H9 (cell line): ENCODE measurements around the gene CDH8. TPM values are rescaled to one million over a fixed set of nuclear protein-coding genes. Genes with fewer than 3 reads are reported as not detected.

ENCODE experiments used
- DNase-seq: peaks from one replicate; pipeline ENCODE4 v3.0.0-alpha.2; 2017
- H2AFZ ChIP-seq: one replicate; pipeline ENCODE4 v1.6.1; 2013; ENCODE audit warnings: mild to moderate bottlenecking, low read length, control low read depth, moderate library complexity
- H2AK5ac ChIP-seq: 2 replicates; pipeline ENCODE4 v1.6.1; 2013; ENCODE audit warnings: low read length, control low read depth, mixed read lengths; ENCODE audit not compliant: insufficient read length
- H2BK120ac ChIP-seq: one replicate; pipeline ENCODE4 v1.6.1; 2013; ENCODE audit warnings: low read depth, mild to moderate bottlenecking, low read length, control low read depth, inconsistent platforms; ENCODE audit not compliant: poor library complexity, severe bottlenecking
- H2BK12ac ChIP-seq: 2 replicates; pipeline ENCODE4 v1.6.1; 2013; ENCODE audit warnings: low read length, control low read depth, mixed read lengths, low read depth; ENCODE audit not compliant: insufficient read length
- H2BK15ac ChIP-seq: 2 replicates; pipeline ENCODE4 v1.6.1; 2013; ENCODE audit warnings: low read depth, low read length, control low read depth
- H2BK20ac ChIP-seq: one replicate; pipeline ENCODE4 v1.6.1; 2013; ENCODE audit warnings: low read depth, mild to moderate bottlenecking, low read length, control low read depth, inconsistent platforms; ENCODE audit not compliant: poor library complexity, severe bottlenecking
- H2BK5ac ChIP-seq: 2 replicates; pipeline ENCODE4 v1.6.1; 2013; ENCODE audit warnings: low read length, control low read depth, mixed read lengths; ENCODE audit not compliant: insufficient read length
- H3K14ac ChIP-seq: 2 replicates; pipeline ENCODE4 v1.6.1; 2013; ENCODE audit warnings: low read length, control low read depth; ENCODE audit not compliant: insufficient read depth
- H3K18ac ChIP-seq: 2 replicates; pipeline ENCODE4 v1.6.1; 2013; ENCODE audit warnings: low read depth, mild to moderate bottlenecking, mixed read lengths, low read length, control low read depth; ENCODE audit not compliant: insufficient read length
- H3K23ac ChIP-seq: 2 replicates; pipeline ENCODE4 v1.6.1; 2013; ENCODE audit warnings: low read length, control low read depth, mixed read lengths, low read depth; ENCODE audit not compliant: insufficient read length
- H3K23me2 ChIP-seq: 2 replicates; pipeline ENCODE4 v1.6.1; 2013; ENCODE audit warnings: low read depth, mild to moderate bottlenecking, mixed read lengths, low read length, control low read depth; ENCODE audit not compliant: insufficient read length, poor library complexity, severe bottlenecking
- H3K27ac ChIP-seq: 2 replicates; pipeline ENCODE4 v1.5.1; 2013; ENCODE audit warnings: low read length, control low read depth, mixed read lengths, low read depth; ENCODE audit not compliant: insufficient read length
- H3K27me3 ChIP-seq: 2 replicates; pipeline ENCODE4 v1.6.1; 2013; ENCODE audit warnings: low read length, control low read depth, inconsistent platforms; ENCODE audit not compliant: insufficient read depth
- H3K4ac ChIP-seq: 2 replicates; pipeline ENCODE4 v1.6.1; 2013; ENCODE audit warnings: low read depth, mild to moderate bottlenecking, control low read depth, inconsistent platforms, low read length, moderate library complexity
- H3K4me1 ChIP-seq: 2 replicates; pipeline ENCODE4 v1.6.1; 2013; ENCODE audit warnings: low read length, control low read depth, inconsistent platforms; ENCODE audit not compliant: insufficient read depth
- H3K4me2 ChIP-seq: 2 replicates; pipeline ENCODE4 v1.6.1; 2013; ENCODE audit warnings: low read length, control low read depth, mixed read lengths; ENCODE audit not compliant: insufficient read length, insufficient read depth
- H3K56ac ChIP-seq: 2 replicates; pipeline ENCODE4 v1.6.1; 2013; ENCODE audit warnings: low read depth, mild to moderate bottlenecking, mixed read lengths, low read length, control low read depth; ENCODE audit not compliant: insufficient read length
- H3K79me1 ChIP-seq: 2 replicates; pipeline ENCODE4 v1.6.1; 2013; ENCODE audit warnings: low read depth, mild to moderate bottlenecking, moderate library complexity, low read length, control low read depth, inconsistent platforms; ENCODE audit not compliant: insufficient read depth, poor library complexity, severe bottlenecking
- H3K79me2 ChIP-seq: 2 replicates; pipeline ENCODE4 v1.6.1; 2013; ENCODE audit warnings: low read length, control low read depth, inconsistent platforms; ENCODE audit not compliant: insufficient read depth
- H3K9ac ChIP-seq: 2 replicates; pipeline ENCODE4 v1.6.1; 2013; ENCODE audit warnings: low read length, control low read depth, mixed read lengths; ENCODE audit not compliant: insufficient read length; ENCODE audit errors: extremely low read depth
- H3K9me3 ChIP-seq: one replicate; pipeline ENCODE4 v1.6.1; 2013; ENCODE audit warnings: low read depth, low read length, inconsistent platforms; ENCODE audit not compliant: control insufficient read depth
- H3T11ph ChIP-seq: one replicate; pipeline ENCODE4 v1.6.1; 2013; ENCODE audit warnings: mild to moderate bottlenecking, low read length, control low read depth, inconsistent platforms
- H4K20me1 ChIP-seq: one replicate; pipeline ENCODE4 v1.6.1; 2013; ENCODE audit not compliant: control insufficient read depth, insufficient read length, insufficient read depth
- H4K5ac ChIP-seq: 2 replicates; pipeline ENCODE4 v1.6.1; 2013; ENCODE audit warnings: low read depth, mild to moderate bottlenecking, mixed read lengths, low read length, control low read depth; ENCODE audit not compliant: insufficient read length
- H4K8ac ChIP-seq: replicated peaks from 2 replicates; pipeline ENCODE4 v1.6.1; 2013; ENCODE audit warnings: low read length, control low read depth, mixed read lengths, low read depth; ENCODE audit not compliant: insufficient read length
- H4K91ac ChIP-seq: 2 replicates; pipeline ENCODE4 v1.6.1; 2013; ENCODE audit warnings: low read depth, mild to moderate bottlenecking, moderate library complexity, mixed read lengths, low read length, control low read depth; ENCODE audit not compliant: insufficient read length
- H3K27ac Mint-ChIP-seq, 3 experiments: 2 replicates in 2 of 3; 3 replicates in 1 of 3; pipeline ENCODE4 v1.8.0; 2020 to 2021; ENCODE audit warnings: mixed read lengths in 3 of 3, mild to moderate bottlenecking in 1 of 3, moderate library complexity in 1 of 3
- H3K27me3 Mint-ChIP-seq: 2 replicates; pipeline ENCODE4 v1.8.0; 2021; ENCODE audit warnings: low read depth, mild to moderate bottlenecking, moderate library complexity, mixed read lengths
- H3K36me3 Mint-ChIP-seq, 3 experiments: 2 replicates in 2 of 3; 3 replicates in 1 of 3; pipeline ENCODE4 v1.8.0; 2020 to 2021; ENCODE audit warnings: low read depth in 3 of 3, mixed read lengths in 3 of 3; ENCODE audit not compliant: insufficient read depth in 1 of 3
- H3K4me1 Mint-ChIP-seq, 2 experiments: 2 replicates each; pipeline ENCODE4 v1.8.0; 2020; ENCODE audit warnings: mixed read lengths in 2 of 2
- H3K4me3 Mint-ChIP-seq, 2 experiments: 2 replicates in 1 of 2; 3 replicates in 1 of 2; pipeline ENCODE4 v1.8.0; 2020 to 2021; ENCODE audit warnings: mild to moderate bottlenecking in 2 of 2, mixed read lengths in 2 of 2, moderate library complexity in 1 of 2
- H3K9me3 Mint-ChIP-seq, 2 experiments: 2 replicates in 1 of 2; 3 replicates in 1 of 2; pipeline ENCODE4 v1.8.0; 2020; ENCODE audit warnings: mild to moderate bottlenecking in 2 of 2, mixed read lengths in 2 of 2, moderate library complexity in 1 of 2
- CTCF ChIP-seq: fragments of 200-600 bp; sonication (generic); conservative IDR thresholded peaks from 3 replicates; pipeline ENCODE4 v1.8.0; 2021; ENCODE audit warnings: antibody characterized with exemption, mild to moderate bottlenecking
- WGBS: extraction: QIAGEN DNeasy Blood & Tissue Kit; methylation state at CpG from one replicate; pipeline ENCODE4 v1.1.7; 2013; ENCODE audit warnings: missing lambda C conversion rate, low lambda C conversion rate, mixed read lengths; ENCODE audit not compliant: insufficient read length; ENCODE audit errors: extremely low coverage; 5-methylcytosine and 5-hydroxymethylcytosine counted together
- total RNA-seq: library from RNA; stranded (reverse); gene quantifications from 2 replicates; pipeline ENCODE4 v1.2.1, GENCODE V29; 2021

CDH8 gene
- total RNA-seq, 1 experiment from 2014 or later: 12.0 TPM

- no peak overlapping the region for H4K5ac ChIP-seq
- H3K18ac ChIP-seq: no peak overlapping the region
- H3K56ac ChIP-seq: no peak overlapping the region
- Mint-ChIP-seq H3K4me1 (peaks cover 10 to 16% of the 10 kb centered on the region in 2 experiments), H3K4me3 (no peak overlapping the region), H3K9me3 (no peaks in the 10 kb centered on the region), H3K27ac (no peak overlapping the region), H3K27me3 (no peaks in the 10 kb centered on the region), H3K36me3 (no peaks in the 10 kb centered on the region)
- no peak overlapping the region for H4K91ac ChIP-seq
- no peak for DNase-seq
- no peak overlapping the region for H2BK12ac ChIP-seq
- WGBS: no CpG with 5 or more reads among the region's 2 CpGs
- no peak overlapping the region for H3K4me2 ChIP-seq
- no peak overlapping the region for H2AK5ac ChIP-seq
- no peak overlapping the region for H2AFZ ChIP-seq
- H3K79me2 ChIP-seq: no peaks in the 10 kb centered on the region
- no peak overlapping the region for H2BK120ac ChIP-seq
- no peak overlapping the region for H2BK5ac ChIP-seq
- H3K27ac ChIP-seq: no peak overlapping the region
- no peak overlapping the region for H3K14ac ChIP-seq
- H2BK15ac ChIP-seq: no peak overlapping the region
- H3K9me3 ChIP-seq: no peaks in the 10 kb centered on the region
- H3K4me1 ChIP-seq: no peaks in the 10 kb centered on the region; the same call in 1 of the 2 replicates
- H3K4ac ChIP-seq: no peak overlapping the region
- H3K23ac ChIP-seq: no peak overlapping the region
- no peak for TF ChIP-seq CTCF
- H3T11ph ChIP-seq: no peak overlapping the region
- H4K8ac ChIP-seq: no peak overlapping the region
- no peaks in the 10 kb centered on the region for H3K23me2 ChIP-seq
- no peaks in the 10 kb centered on the region for H4K20me1 ChIP-seq
- H3K27me3 ChIP-seq: no peaks in the 10 kb centered on the region
- no peaks in the 10 kb centered on the region for H3K79me1 ChIP-seq
- no peak overlapping the region for H2BK20ac ChIP-seq
- H3K9ac ChIP-seq: no peak overlapping the region
Measured at GRCh38 chr16:61998460-61998859, 37.8 kb downstream of the CDH8 start.
